ENCODE results near the gene MFAP5. TPM values are rescaled to one million over a fixed set of nuclear protein-coding genes. Genes with fewer than 3 reads are reported as not detected.

Gene MFAP5, protein sequence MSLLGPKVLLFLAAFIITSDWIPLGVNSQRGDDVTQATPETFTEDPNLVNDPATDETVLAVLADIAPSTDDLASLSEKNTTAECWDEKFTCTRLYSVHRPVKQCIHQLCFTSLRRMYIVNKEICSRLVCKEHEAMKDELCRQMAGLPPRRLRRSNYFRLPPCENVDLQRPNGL
- total RNA-seq, result 10 to 100 TPM in 1 of 2 donors, 1 to 10 TPM in 1; 2.8 to 13.4 TPM

DNA sequence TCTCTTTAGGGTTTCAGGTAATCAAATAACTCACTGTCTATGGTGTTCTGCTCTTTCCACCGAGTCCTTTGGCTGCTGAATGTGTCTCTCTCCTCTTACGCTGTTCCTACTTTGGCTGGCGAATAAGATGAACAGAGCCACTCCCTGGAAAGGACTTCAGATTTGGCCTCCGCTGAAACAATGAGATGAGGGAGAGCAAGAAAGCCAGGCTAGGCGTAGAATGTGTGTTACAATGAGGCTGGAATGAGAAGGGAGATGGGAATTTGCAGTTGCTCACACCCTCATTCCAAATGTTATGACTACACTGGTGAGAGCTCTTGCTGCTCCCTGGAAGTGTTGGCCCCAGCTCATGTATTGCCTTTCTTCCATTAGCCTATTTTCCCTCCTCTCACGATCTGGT is at the start of gene MFAP5:
Gene MFAP5 (minus strand): TSS at position 234 of the 400 bp plus-strand sequence. CDS start 722 bp downstream, outside the sequence.
- no peak within 1 kb of the TSS for H3K4me3 ChIP-seq
- no peaks in the 10 kb centered on the region for H3K4me1 ChIP-seq (replicated peaks)
- no peak within 1 kb of the TSS for H3K27ac ChIP-seq
- WGBS, result 71% methylated on average over 6 of the region's 6 CpGs
- no peaks in the 10 kb centered on the region for H3K36me3 ChIP-seq
- no peaks in the 10 kb centered on the region for H3K9me3 ChIP-seq
- no peaks in the 10 kb centered on the region for H3K27me3 ChIP-seq (replicated peaks; ENCODE audit: insufficient read depth)
- no peak for DNase-seq (ENCODE audit: low spot score)
- no peak for TF ChIP-seq POLR2A (IDR thresholded peaks at IDR 0.05)
- TF ChIP-seq POLR2AphosphoS5 (IDR thresholded peaks at IDR 0.05), result no peak
- TF ChIP-seq, protein P1, sequence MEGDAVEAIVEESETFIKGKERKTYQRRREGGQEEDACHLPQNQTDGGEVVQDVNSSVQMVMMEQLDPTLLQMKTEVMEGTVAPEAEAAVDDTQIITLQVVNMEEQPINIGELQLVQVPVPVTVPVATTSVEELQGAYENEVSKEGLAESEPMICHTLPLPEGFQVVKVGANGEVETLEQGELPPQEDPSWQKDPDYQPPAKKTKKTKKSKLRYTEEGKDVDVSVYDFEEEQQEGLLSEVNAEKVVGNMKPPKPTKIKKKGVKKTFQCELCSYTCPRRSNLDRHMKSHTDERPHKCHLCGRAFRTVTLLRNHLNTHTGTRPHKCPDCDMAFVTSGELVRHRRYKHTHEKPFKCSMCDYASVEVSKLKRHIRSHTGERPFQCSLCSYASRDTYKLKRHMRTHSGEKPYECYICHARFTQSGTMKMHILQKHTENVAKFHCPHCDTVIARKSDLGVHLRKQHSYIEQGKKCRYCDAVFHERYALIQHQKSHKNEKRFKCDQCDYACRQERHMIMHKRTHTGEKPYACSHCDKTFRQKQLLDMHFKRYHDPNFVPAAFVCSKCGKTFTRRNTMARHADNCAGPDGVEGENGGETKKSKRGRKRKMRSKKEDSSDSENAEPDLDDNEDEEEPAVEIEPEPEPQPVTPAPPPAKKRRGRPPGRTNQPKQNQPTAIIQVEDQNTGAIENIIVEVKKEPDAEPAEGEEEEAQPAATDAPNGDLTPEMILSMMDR (IDR thresholded peaks at IDR 0.05), result no peak
- intact Hi-C loops (cut with DNase I), result no loop called here

DNA sequence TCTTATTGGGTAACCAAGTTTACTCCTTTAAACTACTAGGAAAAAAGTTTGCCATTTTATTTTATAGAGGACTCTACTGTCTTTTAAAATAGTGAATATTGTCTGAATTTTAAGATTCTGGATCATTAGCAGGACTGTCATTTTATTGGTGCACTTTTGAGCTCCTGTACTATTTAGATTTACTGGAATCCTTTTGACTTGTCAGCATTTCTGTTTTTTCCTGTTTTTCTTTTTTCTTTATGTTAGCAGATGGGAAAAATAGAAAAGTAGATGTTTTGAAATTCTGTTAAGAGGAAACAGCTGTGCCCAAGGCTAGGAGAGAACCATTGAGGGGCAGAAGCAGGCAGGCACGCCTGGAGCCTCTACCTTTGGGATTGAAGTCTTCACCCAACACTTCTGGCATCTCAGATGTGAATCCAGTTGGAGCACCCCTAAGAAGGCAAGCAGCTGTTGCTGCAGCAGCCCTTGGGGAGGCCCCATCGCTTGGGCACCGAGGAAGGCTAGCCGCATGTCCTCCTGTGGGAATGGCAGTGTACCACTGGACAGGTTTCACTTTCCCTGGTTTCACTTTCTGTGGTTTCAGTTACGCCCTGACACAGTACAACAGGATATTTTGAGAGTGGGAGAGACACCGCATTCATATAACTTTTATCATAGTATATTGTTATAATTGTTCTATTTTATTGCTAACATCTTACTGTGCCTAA is 46.7 kb upstream of the MFAP5 start:
- intact Hi-C loops (cut with DNase I), result no loop called here
- H3K4me1 ChIP-seq (replicated peaks), result no peaks in the 10 kb centered on the region
- 62% methylated on average over 6 of the region's 6 CpGs for WGBS
- no peaks in the 10 kb centered on the region for H3K27me3 ChIP-seq (replicated peaks; ENCODE audit: insufficient read depth)
- H3K27ac ChIP-seq, result peak overlapping the region; percentile 7 to 10
- no peaks in the 10 kb centered on the region for H3K36me3 ChIP-seq
- H3K9me3 ChIP-seq, result no peaks in the 10 kb centered on the region
- H3K4me3 ChIP-seq, result peak overlapping the region; percentile 1 to 9
- no peak for DNase-seq (ENCODE audit: low spot score)
- TF ChIP-seq POLR2AphosphoS5 (IDR thresholded peaks at IDR 0.05) (peak; percentile 12), POLR2A (IDR thresholded peaks at IDR 0.05) (no peak)
- TF ChIP-seq, protein P1 (IDR thresholded peaks at IDR 0.05), result no peak

DNA sequence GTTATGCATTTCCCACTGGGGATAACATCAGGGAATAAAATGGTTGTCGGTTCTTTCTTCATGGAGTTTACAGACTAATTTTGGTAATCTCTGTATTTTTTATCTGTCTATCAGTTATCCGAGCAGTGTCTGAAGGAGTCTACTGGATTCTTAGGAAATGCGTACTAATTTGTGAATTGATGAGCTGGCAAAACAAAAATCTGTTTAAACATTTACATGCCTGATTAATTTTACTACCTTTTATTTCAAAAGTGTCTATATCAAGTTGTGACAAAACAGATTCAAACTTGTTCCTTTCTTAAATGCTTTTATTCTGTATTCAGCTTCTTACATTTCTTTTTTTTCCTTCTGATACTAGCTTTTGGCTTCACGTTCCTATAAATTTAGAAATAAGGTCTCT is 39.5 kb upstream of the MFAP5 start:
- no peak for DNase-seq (ENCODE audit: low spot score)
- Histone ChIP-seq H3K36me3 (no peaks in the 10 kb centered on the region), H3K4me1 (replicated peaks) (no peaks in the 10 kb centered on the region)

DNA sequence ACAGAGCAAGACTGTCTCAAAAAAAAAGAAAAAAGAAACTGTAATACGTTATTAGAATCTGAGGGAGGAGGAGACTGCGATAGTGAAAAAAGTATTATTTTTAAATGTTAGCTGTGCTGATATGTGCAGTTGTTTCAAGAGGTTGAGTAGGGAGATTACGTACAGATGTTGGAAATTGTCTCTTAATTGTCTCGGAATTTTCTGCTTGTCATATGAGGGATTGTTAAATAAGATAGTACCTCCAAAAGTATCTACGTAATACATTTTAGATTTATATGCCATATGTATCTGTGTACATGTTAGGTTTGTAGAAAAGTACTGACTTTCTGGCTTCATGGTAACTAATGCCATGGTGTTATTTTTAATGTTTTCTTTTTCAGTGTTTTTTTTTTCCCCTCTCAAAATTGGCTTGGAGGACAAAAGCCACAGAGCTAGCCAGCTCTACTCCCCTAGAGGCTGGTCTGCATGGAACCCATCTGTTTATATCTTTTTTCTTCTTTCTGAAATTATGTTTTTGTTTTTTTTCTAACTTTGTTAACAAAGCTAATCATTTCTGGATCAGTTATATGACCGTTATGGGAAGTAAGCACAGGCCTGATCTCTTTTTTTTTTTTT is 38.5 kb upstream of the MFAP5 start:
- Histone ChIP-seq H3K4me1 (replicated peaks) (no peaks in the 10 kb centered on the region), H3K36me3 (no peaks in the 10 kb centered on the region), H3K27me3 (replicated peaks; ENCODE audit: insufficient read depth) (no peaks in the 10 kb centered on the region), H3K27ac (no peak overlapping the region), H3K9me3 (no peaks in the 10 kb centered on the region), H3K4me3 (no peak overlapping the region)
- WGBS, result 79% methylated on average over 6 of the region's 6 CpGs
- TF ChIP-seq POLR2AphosphoS5 (IDR thresholded peaks at IDR 0.05) (no peak), POLR2A (IDR thresholded peaks at IDR 0.05) (no peak)
- TF ChIP-seq, protein P1 (IDR thresholded peaks at IDR 0.05), result no peak
- no peak for DNase-seq (ENCODE audit: low spot score)
- intact Hi-C loops (cut with DNase I), result loop anchor here (5.0 kb wide), 1 partner anchor 211 kb away; the partner anchor contains the start of gene PHC1

More for the DNA sequence above, 39.5 kb upstream of the MFAP5 start:
- H3K27me3 ChIP-seq (replicated peaks; ENCODE audit: insufficient read depth), result no peaks in the 10 kb centered on the region
- TF ChIP-seq POLR2A (IDR thresholded peaks at IDR 0.05), result no peak
- TF ChIP-seq, protein P1 (IDR thresholded peaks at IDR 0.05), result no peak
- TF ChIP-seq POLR2AphosphoS5 (IDR thresholded peaks at IDR 0.05), result no peak
- intact Hi-C loops (cut with DNase I), result loop anchor here (5.0 kb wide), 1 partner anchor 210 kb away; the partner anchor contains the start of gene PHC1
- no peak overlapping the region for H3K4me3 ChIP-seq
- no peak overlapping the region for H3K27ac ChIP-seq
- WGBS, result 46% methylated on average over 4 of the region's 4 CpGs
- H3K9me3 ChIP-seq, result no peaks in the 10 kb centered on the region
